ENCODE data around the gene MAN2A1.
"Not testable (repeated sequence)": the region's sequence is repeated elsewhere in the genome, so short reads cannot be mapped to it uniquely, and the experiment has no call there.

Gene MAN2A1

GRCh38 chr5:109868737-109869136 lies 179.0 kb downstream of the MAN2A1 start:
- DNase-seq (ENCODE audit: low read depth), result no peak

DNA sequence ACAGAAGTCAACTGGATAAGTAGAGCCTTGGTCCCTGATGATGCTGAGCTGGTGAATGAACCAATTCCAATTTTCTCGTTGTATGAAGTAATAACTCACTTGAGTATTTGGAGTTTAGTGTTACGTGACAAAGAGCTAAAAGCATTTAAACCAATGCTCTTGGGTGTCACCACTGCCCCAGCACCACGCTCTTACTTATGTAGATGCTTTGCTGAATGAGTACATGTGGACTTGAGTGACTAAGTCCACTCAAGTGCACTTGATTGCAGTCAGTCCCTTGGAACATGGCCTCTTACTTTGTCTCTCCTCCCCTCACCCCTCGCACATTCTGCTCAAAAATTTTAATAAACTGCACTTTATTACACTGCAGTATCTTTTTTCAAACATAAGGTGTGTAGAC lies 184.0 kb downstream of the MAN2A1 start:
- DNase-seq (ENCODE audit: low read depth), result no peak

DNA sequence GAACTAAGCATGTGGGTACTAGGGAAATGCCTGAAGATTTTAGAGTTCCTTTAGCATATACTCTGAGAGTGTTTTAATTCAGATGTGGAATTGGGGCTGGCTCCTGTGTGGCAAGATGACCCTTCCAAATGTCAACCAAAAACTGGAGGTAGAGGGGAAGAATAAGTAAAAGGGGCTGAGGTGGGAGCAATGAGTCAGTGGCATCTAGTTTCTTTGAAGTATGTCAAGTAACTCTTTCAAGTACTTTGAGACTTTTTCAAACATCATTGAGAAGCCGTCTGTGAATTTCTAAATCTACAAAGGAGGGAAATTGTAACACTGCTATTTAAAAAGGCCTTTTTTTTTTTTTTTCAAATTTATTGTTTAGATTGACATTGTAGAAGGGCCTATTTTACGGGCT lies 184.4 kb downstream of the MAN2A1 start:
- no peak for DNase-seq (ENCODE audit: low read depth)

DNA sequence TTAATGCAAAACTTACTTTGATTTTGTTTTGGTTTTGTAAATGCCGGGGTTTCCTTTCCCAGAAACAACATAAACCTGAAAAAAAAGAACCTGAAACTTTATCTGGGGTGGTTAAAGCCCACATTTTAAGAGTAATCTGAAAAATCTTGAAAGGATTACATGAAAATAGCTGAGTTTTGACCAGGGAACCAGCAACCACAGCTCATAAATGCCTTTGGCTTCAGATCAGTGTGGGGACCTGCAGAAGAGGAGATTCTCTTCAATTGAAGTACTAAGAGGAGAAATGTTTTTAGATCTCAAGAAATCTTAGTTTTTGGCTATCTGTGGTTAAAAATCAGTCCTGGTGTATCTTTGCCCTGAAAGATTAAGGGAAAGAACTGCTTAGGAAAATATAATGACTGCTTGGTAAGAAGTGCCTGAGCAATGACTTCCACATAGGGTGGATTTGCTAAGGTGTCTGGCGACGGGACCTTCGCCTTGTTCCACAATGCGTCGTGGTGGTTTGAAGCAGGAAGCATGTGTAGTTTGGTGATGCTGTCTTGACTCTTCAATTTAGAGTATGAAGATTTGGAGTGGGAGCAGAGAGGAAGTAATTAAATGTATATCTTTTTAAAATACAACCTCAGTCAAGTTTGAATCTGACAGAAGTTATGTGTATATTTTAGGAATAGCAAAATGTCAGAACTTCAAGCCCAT lies 186.5 kb downstream of the MAN2A1 start:
- no peak for DNase-seq (ENCODE audit: low read depth)

DNA sequence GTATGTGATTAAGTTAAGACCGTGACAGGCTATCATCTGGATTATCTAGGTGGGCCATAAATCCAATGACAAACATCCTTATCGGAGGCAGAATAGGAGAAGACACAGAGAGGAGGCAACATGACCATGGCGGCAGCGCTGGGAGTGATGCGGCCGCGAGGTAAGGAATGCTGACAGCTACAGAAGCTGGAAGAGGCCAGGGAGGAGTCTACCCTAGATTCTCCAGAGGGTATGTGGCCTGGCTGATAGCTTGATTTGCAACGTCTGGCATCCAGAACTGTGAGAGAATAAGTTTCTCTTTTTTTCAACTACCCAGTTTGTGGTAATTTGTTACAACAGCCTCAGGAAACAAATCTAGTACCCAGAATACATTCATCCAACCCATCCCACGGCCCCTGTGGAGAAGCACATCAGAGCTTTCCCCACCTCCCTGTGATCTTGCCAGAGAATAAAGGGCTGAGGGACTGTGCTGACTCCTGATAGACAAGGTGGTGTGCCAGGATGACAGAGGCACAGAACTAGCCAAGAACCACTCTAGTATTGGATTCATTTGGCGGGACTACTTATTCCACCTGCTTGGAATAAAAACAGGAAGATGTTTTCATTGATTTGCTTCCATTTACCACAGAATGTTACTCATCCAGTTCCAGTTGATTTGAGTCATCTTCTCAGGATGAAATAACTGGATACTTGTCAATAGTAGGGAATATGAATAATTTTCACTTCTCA lies 187.4 kb downstream of the MAN2A1 start:
- DNase-seq (ENCODE audit: low read depth), result no peak

- no peak for DNase-seq (ENCODE audit: low read depth)
Measured at GRCh38 chr5:109877670-109878045, 187.9 kb downstream of the MAN2A1 start.

DNA sequence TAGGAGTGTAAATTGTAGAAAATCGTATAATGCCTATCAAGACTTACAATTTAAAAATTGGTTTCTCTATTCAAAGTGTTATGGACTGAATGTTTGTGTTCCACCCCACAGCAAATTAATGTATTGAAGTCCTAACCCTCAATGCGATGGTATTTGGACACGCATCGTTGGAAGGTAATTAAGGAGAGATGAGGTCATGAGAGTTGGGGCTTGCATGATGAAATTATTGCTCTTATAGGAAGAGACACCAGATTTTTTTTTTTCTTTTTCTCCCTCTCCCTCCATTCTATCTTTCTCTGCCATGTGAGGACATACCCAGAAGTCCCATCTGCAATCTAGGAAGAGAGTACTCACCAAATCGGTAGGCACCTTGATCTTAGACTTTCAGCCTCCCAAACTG lies 189.2 kb downstream of the MAN2A1 start:
- no peak for DNase-seq (ENCODE audit: low read depth)

GRCh38 chr5:109880907-109881685 lies 191.4 kb downstream of the MAN2A1 start:
- DNase-seq (ENCODE audit: low read depth), result no peak

GRCh38 chr5:109882546-109882945 lies 192.8 kb downstream of the MAN2A1 start:
- DNase-seq (ENCODE audit: low read depth), result no peak

DNA sequence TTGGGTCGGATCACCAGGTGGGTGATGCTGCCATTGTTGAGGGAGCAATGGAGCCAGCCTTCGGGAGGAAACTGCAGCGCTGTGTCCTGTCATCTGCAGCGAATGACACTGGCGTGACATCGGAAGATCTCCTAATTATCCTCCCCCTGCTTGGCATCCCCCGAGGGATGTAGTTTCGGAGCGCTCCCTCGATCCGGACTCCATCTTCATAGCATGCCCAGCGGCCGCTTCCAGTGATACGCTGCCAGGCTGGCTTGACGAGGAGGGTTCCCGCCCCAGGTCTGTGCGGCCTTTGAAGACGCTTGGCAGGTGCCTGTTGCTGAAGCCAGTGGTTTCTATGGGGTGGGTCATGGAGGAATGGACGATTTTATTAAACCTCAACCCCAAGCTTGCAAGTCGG lies 194.9 kb downstream of the MAN2A1 start:
- no peak for DNase-seq (ENCODE audit: low read depth)

DNA sequence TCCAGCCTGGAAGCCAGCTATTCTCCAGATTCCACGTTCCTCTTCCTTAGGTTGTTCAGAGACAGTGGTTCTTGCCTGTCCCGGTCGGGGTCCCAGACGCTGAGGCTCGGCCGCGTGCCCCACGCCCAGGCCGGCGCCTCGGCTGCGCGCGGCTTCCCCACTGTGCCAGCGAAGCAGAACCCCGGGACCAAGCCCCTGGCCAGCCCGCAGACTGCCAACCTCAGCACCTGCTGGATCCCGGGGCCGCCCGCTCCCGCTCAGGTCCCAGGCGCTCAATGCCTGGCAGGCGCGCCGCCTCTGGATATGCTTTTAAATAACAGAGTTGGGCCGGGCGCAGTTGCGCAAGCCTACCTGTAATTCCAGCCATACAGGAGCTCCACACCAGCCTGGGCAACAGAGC lies 195.5 kb downstream of the MAN2A1 start:
- DNase-seq (ENCODE audit: low read depth), result no peak

DNA sequence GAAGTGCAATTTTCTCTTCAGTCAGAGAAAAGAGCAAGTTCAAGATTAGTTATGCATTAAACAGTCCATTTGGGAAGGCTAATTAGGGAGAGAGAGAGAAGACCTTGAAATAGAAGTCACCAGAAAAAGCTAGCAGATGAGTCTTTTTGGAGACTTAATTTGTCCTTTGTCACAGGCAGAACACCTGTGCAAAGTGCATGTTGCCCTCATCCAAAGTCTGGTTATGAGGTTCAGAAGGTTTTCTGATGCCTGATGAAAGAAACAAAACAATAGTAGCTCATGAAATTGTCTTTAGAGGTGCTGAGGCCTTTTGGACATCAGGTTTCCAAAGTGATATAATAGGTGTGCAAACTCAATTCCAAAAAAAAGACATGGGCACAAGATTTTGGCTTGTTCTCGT lies 199.3 kb downstream of the MAN2A1 start:
- DNase-seq (ENCODE audit: low read depth), result no peak

DNA sequence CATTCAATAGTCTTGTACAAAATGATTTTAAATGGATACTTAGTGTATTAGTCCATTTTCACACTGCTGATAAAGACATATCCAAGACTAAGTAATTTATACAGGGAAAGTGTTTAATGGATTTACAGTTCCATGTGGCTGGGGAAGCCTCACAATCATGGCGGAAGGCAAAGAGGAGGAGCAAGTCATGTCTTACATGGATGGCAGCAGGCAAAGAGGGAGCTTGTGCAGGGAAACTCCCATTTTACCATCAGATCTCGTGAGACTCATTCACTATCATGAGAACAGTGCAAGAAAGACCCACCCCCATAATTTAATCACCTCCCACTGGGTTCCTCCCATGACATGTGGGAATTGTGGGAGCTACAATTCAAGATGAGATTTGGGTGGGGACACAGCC lies 203.5 kb downstream of the MAN2A1 start:
- DNase-seq (ENCODE audit: low read depth), result not testable (repeated sequence)

DNA sequence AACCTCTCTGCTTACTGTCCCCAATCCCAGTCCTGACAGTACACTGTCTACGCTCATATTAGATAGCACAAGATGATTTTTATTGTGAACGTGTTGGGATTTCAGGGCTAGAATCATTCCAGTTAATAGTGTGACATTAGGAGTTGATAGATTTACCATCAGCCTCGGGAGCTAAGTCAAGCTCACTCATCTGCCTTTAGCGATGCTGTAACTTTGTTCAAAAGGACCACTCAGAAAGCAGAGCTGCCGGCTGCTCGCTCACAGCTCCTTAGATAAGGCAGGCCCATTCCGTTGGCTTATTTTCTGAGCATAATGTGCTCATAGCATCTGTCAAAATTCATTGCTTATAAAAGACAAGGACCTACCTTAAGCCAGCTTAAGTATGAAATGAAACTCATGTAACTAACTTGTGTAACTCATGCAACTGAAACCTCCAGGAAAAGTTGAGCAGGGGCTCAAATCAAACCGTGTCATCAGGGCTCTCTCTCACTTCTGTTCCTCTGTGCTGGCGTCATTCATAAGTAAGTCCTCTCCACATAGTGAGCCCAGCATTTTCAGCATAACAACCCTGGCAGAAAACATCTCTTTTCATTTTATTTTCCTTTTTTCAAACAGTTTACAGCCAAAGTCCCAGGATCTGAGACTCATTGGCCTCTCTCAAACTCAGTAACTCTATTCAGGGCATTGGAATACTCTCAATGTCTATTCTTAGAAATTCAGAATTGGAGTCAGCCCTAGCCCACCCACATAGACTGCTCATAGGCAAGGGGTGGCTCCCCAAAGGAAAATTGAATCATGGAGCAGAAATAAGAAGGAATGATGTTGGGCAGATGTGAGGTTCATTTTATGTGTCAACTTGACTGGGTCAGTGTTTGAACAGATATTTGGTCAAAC lies 208.8 kb downstream of the MAN2A1 start:
- DNase-seq (ENCODE audit: low read depth), result no peak

GRCh38 chr5:109899163-109899535 lies 209.4 kb downstream of the MAN2A1 start:
- no peak for DNase-seq (ENCODE audit: low read depth)

- DNase-seq (ENCODE audit: low read depth), result no peak
Measured at GRCh38 chr5:109900461-109900860, 210.7 kb downstream of the MAN2A1 start.

GRCh38 chr5:109900911-109901627 lies 211.3 kb downstream of the MAN2A1 start:
- DNase-seq (ENCODE audit: low read depth), result no peak

GRCh38 chr5:109901628-109901981 lies 211.9 kb downstream of the MAN2A1 start:
- no peak for DNase-seq (ENCODE audit: low read depth)

DNA sequence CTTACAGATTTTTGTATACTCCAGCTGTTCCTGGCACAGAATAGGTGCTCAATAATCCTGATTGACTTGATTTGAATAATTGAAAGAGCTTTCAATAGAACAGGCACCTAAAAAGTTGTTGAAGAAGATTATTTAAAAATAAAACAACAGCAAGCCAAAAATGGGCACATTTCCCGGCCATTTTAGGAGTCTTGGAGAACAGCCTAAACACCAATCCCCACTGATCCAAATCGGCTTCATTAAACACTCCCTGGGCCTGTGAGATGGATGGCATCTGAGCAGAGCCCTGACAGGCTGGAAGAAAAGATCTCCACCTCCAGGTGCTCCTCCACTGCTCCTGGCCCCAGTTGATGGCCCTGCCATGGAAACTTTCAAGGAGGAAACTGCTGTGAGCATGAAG lies 213.3 kb downstream of the MAN2A1 start:
- DNase-seq (ENCODE audit: low read depth), result no peak

DNA sequence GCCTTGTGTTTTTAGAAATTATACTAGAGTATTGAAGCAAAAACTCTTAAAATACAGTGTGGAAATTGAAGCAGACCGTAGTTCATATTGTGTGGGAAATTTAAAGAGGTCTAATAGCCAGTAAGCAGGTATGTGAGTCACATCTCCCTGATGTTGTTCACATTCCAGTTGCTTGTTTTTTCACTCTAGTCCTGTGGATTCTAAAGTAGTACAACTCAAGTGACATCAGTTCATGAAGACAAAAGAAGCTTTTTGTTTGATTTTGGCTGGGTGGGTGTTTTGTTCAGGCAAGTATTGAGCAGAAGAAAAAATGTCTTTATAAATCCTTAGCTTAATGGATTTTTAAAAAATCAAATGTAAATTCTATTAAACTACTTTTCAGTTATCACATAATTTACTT lies 216.2 kb downstream of the MAN2A1 start:
- no peak for DNase-seq (ENCODE audit: low read depth)

- DNase-seq (ENCODE audit: low read depth), result no peak
Measured at GRCh38 chr5:109907189-109907588, 217.5 kb downstream of the MAN2A1 start.

DNA sequence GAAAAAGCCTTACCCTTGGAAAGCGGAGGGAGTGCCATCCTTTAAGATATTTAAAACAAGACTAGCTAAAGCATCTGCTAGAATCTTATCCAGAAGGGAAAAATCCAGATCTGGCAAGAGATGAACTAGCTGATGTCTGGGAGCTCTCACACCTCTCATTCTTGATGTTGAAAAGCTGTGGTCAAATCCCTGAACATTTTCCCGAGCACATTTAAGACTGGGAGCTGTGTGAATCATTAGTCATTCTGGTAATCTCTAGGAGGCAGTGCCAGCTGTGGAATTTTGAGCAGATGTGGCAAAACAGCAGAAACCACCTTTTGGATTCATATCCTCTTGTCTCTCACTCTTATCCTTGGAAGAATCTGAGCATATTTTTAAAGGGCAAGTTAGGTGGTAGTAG lies 218.0 kb downstream of the MAN2A1 start:
- no peak for DNase-seq (ENCODE audit: low read depth)
